CD4-positive, alpha-beta T cell (primary cell): ENCODE results near the gene ERC2. TPM values are rescaled to one million over a fixed set of nuclear protein-coding genes. Genes with fewer than 3 reads are reported as not detected.

Experiments
- ATAC-seq: fragments of 200-7000 bp; cut with Tn5 transposase; one replicate; pipeline ENCODE4 v1.10.0; 2022; ENCODE audit warnings: mild to moderate bottlenecking; ENCODE audit not compliant: poor library complexity
- CTCF ChIA-PET: fragments of 350-600 bp; sonication (Branson Sonifier 250); formaldehyde crosslinking; loops from one replicate; lab custom pipeline; 2021; ENCODE audit warnings: antibody characterized with exemption, inconsistent platforms; lab: Charles Lee
- POLR2A ChIA-PET: fragments of 350-600 bp; sonication (Branson Sonifier 250); formaldehyde crosslinking; loops from one replicate; lab custom pipeline; 2021; ENCODE audit warnings: antibody characterized with exemption, inconsistent platforms; lab: Charles Lee
- DNase-seq, 14 experiments: peaks; one replicate each; pipeline ENCODE4 v3.0.0-alpha.2; 2013 to 2020; ENCODE audit warnings: mixed read lengths in 2 of 14
- H3K27ac ChIP-seq, 2 donors: one replicate each; pipeline versions ENCODE4 v1.5.1 to v1.7.0; 2013; ENCODE audit warnings: low read length in 2 of 2, low read depth in 1 of 2, mild to moderate bottlenecking in 1 of 2
- H3K27me3 ChIP-seq, 2 experiments: 1 replicate in 1 of 2; 2 replicates in 1 of 2; pipeline versions ENCODE4 v1.6.1 to v1.7.0; 2013; ENCODE audit warnings: low read length in 2 of 2, control low read depth in 1 of 2, mild to moderate bottlenecking in 1 of 2, moderate library complexity in 1 of 2; ENCODE audit not compliant: insufficient read depth in 2 of 2, control insufficient read depth in 1 of 2
- H3K36me3 ChIP-seq: one replicate; pipeline ENCODE4 v1.6.1; 2013; ENCODE audit warnings: low read length, control low read depth; ENCODE audit not compliant: insufficient read depth
- H3K4me1 ChIP-seq: one replicate; pipeline ENCODE4 v1.6.1; 2013; ENCODE audit warnings: low read length, control low read depth; ENCODE audit not compliant: insufficient read depth
- H3K4me3 ChIP-seq: one replicate; pipeline ENCODE4 v1.5.1; 2013; ENCODE audit warnings: mild to moderate bottlenecking, low read length, moderate library complexity
- H3K9me3 ChIP-seq, 2 experiments: 1 replicate in 1 of 2; 2 replicates in 1 of 2; pipeline versions ENCODE4 v1.6.1 to v1.7.0; 2013; ENCODE audit warnings: low read length in 2 of 2, mild to moderate bottlenecking in 2 of 2, control low read depth in 1 of 2, moderate library complexity in 1 of 2; ENCODE audit not compliant: control insufficient read depth in 1 of 2, insufficient read depth in 1 of 2
- H3K27ac Mint-ChIP-seq: one replicate; pipeline ENCODE4 v1.8.0; 2020; ENCODE audit warnings: mixed read lengths
- H3K27me3 Mint-ChIP-seq: one replicate; pipeline ENCODE4 v1.8.0; 2021; ENCODE audit warnings: mixed read lengths
- H3K36me3 Mint-ChIP-seq: one replicate; pipeline ENCODE4 v1.8.0; 2021; ENCODE audit warnings: low read depth, mixed read lengths
- H3K4me1 Mint-ChIP-seq: one replicate; pipeline ENCODE4 v1.8.0; 2021; ENCODE audit warnings: low read depth, mixed read lengths
- H3K4me3 Mint-ChIP-seq: one replicate; pipeline ENCODE4 v1.8.0; 2020; ENCODE audit warnings: mild to moderate bottlenecking, mixed read lengths
- H3K9me3 Mint-ChIP-seq: one replicate; pipeline ENCODE4 v1.8.0; 2020; ENCODE audit warnings: mixed read lengths
- intact Hi-C, 2 experiments: fragments of 100-400 bp; cut with DNase I in 1 of 2; cut with micrococcal nuclease in 1 of 2; formaldehyde crosslinking; loops; one replicate each; pipeline versions ENCODE4 v1.15.1 to v1.9.0; 2023 to 2025; cut with DNase I, micrococcal nuclease
- total RNA-seq, 174 experiments: library from RNA in 2 of 174; stranded (reverse) in 2 of 174; gene quantifications; one replicate each; pipeline ENCODE4 v1.2.3 and lab custom pipeline; 2021 to 2026
- TF ChIP-seq, protein P1 (sequence below): fragments of 200-600 bp; IDR thresholded peaks from one replicate; pipeline ENCODE4 v1.8.0; 2022; ENCODE audit warnings: antibody characterized with exemption, mild to moderate bottlenecking

Gene ERC2
- total RNA-seq, 2 experiments from 2014 or later = not detected

DNA sequence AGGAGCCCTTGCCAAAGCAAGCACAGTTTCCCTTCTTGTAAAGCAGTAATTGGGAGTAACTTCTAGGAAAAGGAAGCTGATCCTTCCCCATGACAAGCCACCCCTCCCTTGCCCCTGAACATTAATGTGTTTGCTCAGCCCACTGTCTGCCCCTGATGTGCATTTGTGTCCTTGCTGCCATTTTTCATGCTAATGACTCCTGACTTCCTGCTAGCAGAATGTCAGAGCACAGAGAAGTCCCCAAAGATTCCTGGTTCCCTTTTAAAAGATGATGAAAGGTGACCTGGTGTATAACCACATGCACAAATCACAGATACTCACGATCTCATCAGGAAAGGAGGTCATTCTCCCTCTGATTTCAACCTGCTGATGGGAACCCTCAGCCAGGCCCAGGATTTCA is 936.9 kb downstream of the ERC2 start:
- intact Hi-C loops = no loop called here
- H3K4me1 Mint-ChIP-seq = no peaks in the 10 kb centered on the region
- DNase-seq (no peak), ATAC-seq (no peak)
- no peaks in the 10 kb centered on the region for H3K27me3 Mint-ChIP-seq
- H3K36me3 Mint-ChIP-seq = no peaks in the 10 kb centered on the region
- Histone ChIP-seq H3K4me1 (no peaks in the 10 kb centered on the region), H3K9me3 (no peaks in the 10 kb centered on the region), H3K36me3 (no peaks in the 10 kb centered on the region), H3K4me3 (no peak overlapping the region), H3K27me3 (no peaks in the 10 kb centered on the region), H3K27ac (no peak overlapping the region)
- no peak overlapping the region for H3K4me3 Mint-ChIP-seq
- POLR2A ChIA-PET = no interaction called here
- TF ChIP-seq, protein P1, sequence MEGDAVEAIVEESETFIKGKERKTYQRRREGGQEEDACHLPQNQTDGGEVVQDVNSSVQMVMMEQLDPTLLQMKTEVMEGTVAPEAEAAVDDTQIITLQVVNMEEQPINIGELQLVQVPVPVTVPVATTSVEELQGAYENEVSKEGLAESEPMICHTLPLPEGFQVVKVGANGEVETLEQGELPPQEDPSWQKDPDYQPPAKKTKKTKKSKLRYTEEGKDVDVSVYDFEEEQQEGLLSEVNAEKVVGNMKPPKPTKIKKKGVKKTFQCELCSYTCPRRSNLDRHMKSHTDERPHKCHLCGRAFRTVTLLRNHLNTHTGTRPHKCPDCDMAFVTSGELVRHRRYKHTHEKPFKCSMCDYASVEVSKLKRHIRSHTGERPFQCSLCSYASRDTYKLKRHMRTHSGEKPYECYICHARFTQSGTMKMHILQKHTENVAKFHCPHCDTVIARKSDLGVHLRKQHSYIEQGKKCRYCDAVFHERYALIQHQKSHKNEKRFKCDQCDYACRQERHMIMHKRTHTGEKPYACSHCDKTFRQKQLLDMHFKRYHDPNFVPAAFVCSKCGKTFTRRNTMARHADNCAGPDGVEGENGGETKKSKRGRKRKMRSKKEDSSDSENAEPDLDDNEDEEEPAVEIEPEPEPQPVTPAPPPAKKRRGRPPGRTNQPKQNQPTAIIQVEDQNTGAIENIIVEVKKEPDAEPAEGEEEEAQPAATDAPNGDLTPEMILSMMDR = no peak
- H3K9me3 Mint-ChIP-seq = no peaks in the 10 kb centered on the region
- no peak overlapping the region for H3K27ac Mint-ChIP-seq
- CTCF ChIA-PET = no interaction called here

DNA sequence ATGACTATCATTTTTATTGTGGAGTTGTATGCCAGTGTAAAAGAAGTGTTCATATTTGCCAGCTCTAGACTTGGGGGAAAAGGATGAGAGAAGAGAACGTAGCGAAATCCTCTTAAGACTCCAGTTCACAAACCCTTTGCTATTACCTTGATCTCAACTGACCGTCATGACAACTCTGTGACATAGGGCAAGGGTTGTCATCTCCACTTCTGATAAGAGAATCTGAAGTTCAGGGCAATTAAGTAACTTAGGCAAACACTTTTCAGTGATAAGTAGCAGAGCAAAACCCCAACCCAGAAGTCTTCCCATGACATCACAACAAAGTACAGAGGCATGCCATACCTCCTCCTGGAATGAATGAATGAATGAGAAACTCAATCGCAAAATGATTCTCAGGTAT is 940.9 kb downstream of the ERC2 start:
- CTCF ChIA-PET = no interaction called here
- intact Hi-C loops = no loop called here
- H3K9me3 Mint-ChIP-seq = no peaks in the 10 kb centered on the region

DNA sequence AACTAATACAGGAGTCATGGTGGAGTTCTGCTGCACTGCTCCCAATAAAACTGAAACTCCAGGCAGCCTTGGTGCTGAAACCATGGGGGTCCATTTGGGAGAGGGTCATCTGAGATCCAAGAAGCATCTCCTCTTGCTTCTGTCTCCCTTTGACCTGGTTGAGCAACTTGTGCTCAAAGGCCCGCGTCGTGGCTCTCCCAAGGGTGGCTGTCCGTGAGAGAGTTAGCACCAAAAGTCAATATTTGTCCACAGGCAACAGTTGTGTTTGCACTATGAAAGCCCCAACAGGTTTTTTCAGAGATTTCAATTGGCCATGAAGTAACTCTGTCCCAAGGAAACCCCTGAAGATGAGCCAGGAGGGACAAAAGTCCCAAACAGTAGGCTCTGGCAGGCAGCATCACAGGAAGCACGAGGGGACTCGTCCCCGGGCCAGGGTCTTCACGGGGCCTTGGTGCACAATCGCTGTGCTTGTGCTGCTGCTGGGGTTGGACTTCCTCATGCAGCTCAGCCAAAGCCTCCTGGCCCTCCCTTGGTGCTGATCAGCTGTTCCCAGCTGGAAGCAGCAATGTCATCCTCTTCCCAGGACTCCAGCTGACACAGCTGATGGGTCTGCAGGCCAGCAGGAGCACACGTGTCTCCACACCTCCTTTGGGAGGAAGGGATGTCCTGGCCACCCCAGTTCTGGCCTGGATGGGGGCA is 941.8 kb downstream of the ERC2 start:
- TF ChIP-seq, protein P1 = no peak
- intact Hi-C loops = no loop called here
- no peak overlapping the region for H3K27ac ChIP-seq
- ChIA-PET CTCF (no interaction called here), POLR2A (no interaction called here)
- Mint-ChIP-seq H3K4me3 (no peak overlapping the region), H3K36me3 (no peaks in the 10 kb centered on the region), H3K27ac (no peak overlapping the region), H3K4me1 (peaks cover 6% of the 10 kb centered on the region), H3K9me3 (no peaks in the 10 kb centered on the region), H3K27me3 (no peaks in the 10 kb centered on the region)
- no peaks in the 10 kb centered on the region for H3K27me3 ChIP-seq
- H3K4me1 ChIP-seq = no peaks in the 10 kb centered on the region
- DNase-seq (no peak), ATAC-seq (no peak)
- H3K36me3 ChIP-seq = no peaks in the 10 kb centered on the region
- no peak overlapping the region for H3K4me3 ChIP-seq
- peaks cover 0 to 3% of the 10 kb centered on the region in 2 experiments for H3K9me3 ChIP-seq

More for the DNA sequence above, 940.9 kb downstream of the ERC2 start:
- no peaks in the 10 kb centered on the region for H3K4me1 ChIP-seq
- no peak overlapping the region for H3K4me3 ChIP-seq
- H3K4me1 Mint-ChIP-seq = no peaks in the 10 kb centered on the region
- ATAC-seq (no peak), DNase-seq (no peak)
- no peaks in the 10 kb centered on the region for H3K36me3 ChIP-seq
- POLR2A ChIA-PET = no interaction called here
- no peak overlapping the region for H3K4me3 Mint-ChIP-seq
- no peaks in the 10 kb centered on the region for H3K36me3 Mint-ChIP-seq
- no peaks in the 10 kb centered on the region for H3K27me3 ChIP-seq
- no peak overlapping the region for H3K27ac ChIP-seq
- TF ChIP-seq, protein P1 = no peak
- no peaks in the 10 kb centered on the region for H3K27me3 Mint-ChIP-seq
- H3K9me3 ChIP-seq = peaks cover 0 to 3% of the 10 kb centered on the region in 2 experiments
- H3K27ac Mint-ChIP-seq = no peak overlapping the region
